HT-29 (cell line): ENCODE data around the gene CD164L2. TPM values are rescaled to one million over a fixed set of nuclear protein-coding genes. Genes with fewer than 3 reads are reported as not detected.

Experiments
- total RNA-seq: library from RNA; depleted of rRNA; stranded (reverse); fragments of >200 nt; shearing (Covaris generic); gene quantifications from 2 replicates; pipeline ENCODE4 v1.2.3, GENCODE V29; 2014; rRNA removed

Gene CD164L2
- total RNA-seq, 1 experiment from 2014 or later: not detected

Other genes starting within 250 kb of the CD164L2 start
- 10.0 and 10.6 TPM in 2 replicates for gene SLC9A1, start 228.2 kb downstream of the CD164L2 start, total RNA-seq
- 21.3 and 24.3 TPM in 2 replicates for gene WDTC1, start 148.7 kb downstream of the CD164L2 start, total RNA-seq
- gene TMEM222, start 61.2 kb downstream of the CD164L2 start, total RNA-seq: 80.1 and 90.2 TPM in 2 replicates
- 17.1 and 21.9 TPM in 2 replicates for gene SYTL1, start 41.3 kb downstream of the CD164L2 start, total RNA-seq
- gene MAP3K6, start 16.4 kb downstream of the CD164L2 start, total RNA-seq: 17.0 and 19.7 TPM in 2 replicates
- gene FCN3, start 8.5 kb downstream of the CD164L2 start, total RNA-seq: not detected in 2 replicates
- gene GPR3, start 9.3 kb upstream of the CD164L2 start, total RNA-seq: 2.1 and 2.6 TPM in 2 replicates
- 21.5 and 23.9 TPM in 2 replicates for gene WASF2, start 106.8 kb upstream of the CD164L2 start, total RNA-seq
- 12.2 and 20.4 TPM in 2 replicates for gene AHDC1, start 220.8 kb upstream of the CD164L2 start, total RNA-seq